Ishikawa (cell line): ENCODE results near the gene IL2RA.

Experiments used
- CEBPB ChIP-seq: IDR thresholded peaks from 2 replicates; pipeline ENCODE4 v1.6.1; 2012
- CREB1 ChIP-seq: IDR thresholded peaks from 2 replicates; pipeline ENCODE4 v1.6.1; 2012; ENCODE audit warnings: low read depth
- EGR1 ChIP-seq: IDR thresholded peaks from 2 replicates; pipeline ENCODE4 v1.6.1; 2012
- EP300 ChIP-seq: IDR thresholded peaks from 2 replicates; pipeline ENCODE4 v1.6.1; 2012; ENCODE audit warnings: borderline replicate concordance
- FOXM1 ChIP-seq: IDR thresholded peaks from 2 replicates; pipeline ENCODE4 v1.6.1; 2012; ENCODE audit warnings: low read depth, borderline replicate concordance
- MAX ChIP-seq: IDR thresholded peaks from 2 replicates; pipeline ENCODE4 v1.6.1; 2012
- NFIC ChIP-seq: IDR thresholded peaks from 2 replicates; pipeline ENCODE4 v1.6.1; 2012
- RAD21 ChIP-seq: IDR thresholded peaks from 2 replicates; pipeline ENCODE4 v1.6.1; 2012; ENCODE audit warnings: low read depth
- REST ChIP-seq: IDR thresholded peaks from 2 replicates; pipeline ENCODE4 v1.6.1; 2012; ENCODE audit warnings: low read depth, mild to moderate bottlenecking
- TAF1 ChIP-seq: IDR thresholded peaks from 2 replicates; pipeline ENCODE4 v1.6.1; 2012; ENCODE audit warnings: low read depth, mild to moderate bottlenecking
- TCF12 ChIP-seq: IDR thresholded peaks from 2 replicates; pipeline ENCODE4 v1.6.1; 2012; ENCODE audit warnings: low read depth
- TEAD4 ChIP-seq: IDR thresholded peaks from 2 replicates; pipeline ENCODE4 v1.6.1; 2012
- USF1 ChIP-seq: IDR thresholded peaks from 2 replicates; pipeline ENCODE4 v1.6.1; 2012
- YY1 ChIP-seq: IDR thresholded peaks from 2 replicates; pipeline ENCODE4 v1.6.1; 2012; ENCODE audit warnings: low read depth
- ZBTB7A ChIP-seq: IDR thresholded peaks from 2 replicates; pipeline ENCODE4 v1.6.1; 2012; ENCODE audit warnings: low read depth

Gene IL2RA

GRCh38 chr10:6103591-6103990 is 41.4 kb upstream of the IL2RA start:
- TF ChIP-seq EGR1: no peak
- no peak for TF ChIP-seq REST
- TF ChIP-seq CEBPB: no peak
- no peak for TF ChIP-seq CREB1
- TF ChIP-seq ZBTB7A: no peak
- TF ChIP-seq FOXM1: no peak
- no peak for TF ChIP-seq TAF1
- no peak for TF ChIP-seq YY1
- TF ChIP-seq TCF12: no peak
- no peak for TF ChIP-seq EP300
- no peak for TF ChIP-seq RAD21
- TF ChIP-seq USF1: no peak
- no peak for TF ChIP-seq NFIC
- TF ChIP-seq MAX: no peak
- TF ChIP-seq TEAD4: no peak

- TF ChIP-seq CREB1: no peak
- TF ChIP-seq NFIC: no peak
Observed at GRCh38 chr10:6102128-6102527, 40.0 kb upstream of the IL2RA start.

GRCh38 chr10:6101181-6101580 is 39.0 kb upstream of the IL2RA start:
- TF ChIP-seq TAF1 (no peak), TEAD4 (no peak), MAX (no peak), USF1 (no peak), EP300 (no peak), EGR1 (no peak), YY1 (no peak), CREB1 (no peak), FOXM1 (no peak), CEBPB (no peak), TCF12 (no peak), REST (no peak), NFIC (no peak)

- TF ChIP-seq NFIC: no peak
- no peak for TF ChIP-seq CREB1
- TF ChIP-seq TEAD4: no peak
- TF ChIP-seq EP300: no peak
- TF ChIP-seq YY1: no peak
- TF ChIP-seq REST: no peak
- no peak for TF ChIP-seq MAX
- no peak for TF ChIP-seq TCF12
- no peak for TF ChIP-seq TAF1
- TF ChIP-seq FOXM1: no peak
- TF ChIP-seq USF1: no peak
- no peak for TF ChIP-seq CEBPB
- TF ChIP-seq RAD21: no peak
- no peak for TF ChIP-seq ZBTB7A
- TF ChIP-seq EGR1: no peak
Observed at GRCh38 chr10:6100370-6100769, 38.2 kb upstream of the IL2RA start.
